ENCODE data around the gene STIP1.

- TF ChIP-seq CTCF (IDR thresholded peaks at IDR 0.05; ENCODE audit: poor library complexity, severe bottlenecking): no peak
- TF ChIP-seq SMC3 (conservative IDR thresholded peaks at IDR 0.05; ENCODE audit: poor library complexity): no peak
- TF ChIP-seq POLR2AphosphoS5 (IDR thresholded peaks at IDR 0.05): no peak
- TF ChIP-seq REST (IDR thresholded peaks at IDR 0.05; ENCODE audit: borderline replicate concordance): no peak
- no peak for TF ChIP-seq EZH2 (IDR thresholded peaks at IDR 0.05; ENCODE audit: borderline replicate concordance, insufficient read depth, low read length, poor library complexity, severe bottlenecking)
- TF ChIP-seq TAF1 (IDR thresholded peaks at IDR 0.05; ENCODE audit: low read depth): no peak
Observed at GRCh38 chr11:64223001-64223651, 37.2 kb downstream of the STIP1 start.
